Hematopoietic multipotent progenitor cell treated with erythropoietin and hydrocortisone succinate and interleukin-3 and kit ligand, for 8 days (in vitro differentiated cells): ENCODE data around the gene PTBP3.
A peak's percentile ranks its signal among the peaks of the same experiment; 100 is the strongest.
"Not testable (repeated sequence)": the region's sequence is repeated elsewhere in the genome, so short reads cannot be mapped to it uniquely, and the experiment has no call there.

Experiments used
- DNase-seq: peaks from one replicate; pipeline ENCODE4 v3.0.0-alpha.2; 2015

PTBP3 gene, protein sequence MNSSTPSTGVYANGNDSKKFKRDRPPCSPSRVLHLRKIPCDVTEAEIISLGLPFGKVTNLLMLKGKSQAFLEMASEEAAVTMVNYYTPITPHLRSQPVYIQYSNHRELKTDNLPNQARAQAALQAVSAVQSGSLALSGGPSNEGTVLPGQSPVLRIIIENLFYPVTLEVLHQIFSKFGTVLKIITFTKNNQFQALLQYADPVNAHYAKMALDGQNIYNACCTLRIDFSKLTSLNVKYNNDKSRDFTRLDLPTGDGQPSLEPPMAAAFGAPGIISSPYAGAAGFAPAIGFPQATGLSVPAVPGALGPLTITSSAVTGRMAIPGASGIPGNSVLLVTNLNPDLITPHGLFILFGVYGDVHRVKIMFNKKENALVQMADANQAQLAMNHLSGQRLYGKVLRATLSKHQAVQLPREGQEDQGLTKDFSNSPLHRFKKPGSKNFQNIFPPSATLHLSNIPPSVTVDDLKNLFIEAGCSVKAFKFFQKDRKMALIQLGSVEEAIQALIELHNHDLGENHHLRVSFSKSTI

DNA sequence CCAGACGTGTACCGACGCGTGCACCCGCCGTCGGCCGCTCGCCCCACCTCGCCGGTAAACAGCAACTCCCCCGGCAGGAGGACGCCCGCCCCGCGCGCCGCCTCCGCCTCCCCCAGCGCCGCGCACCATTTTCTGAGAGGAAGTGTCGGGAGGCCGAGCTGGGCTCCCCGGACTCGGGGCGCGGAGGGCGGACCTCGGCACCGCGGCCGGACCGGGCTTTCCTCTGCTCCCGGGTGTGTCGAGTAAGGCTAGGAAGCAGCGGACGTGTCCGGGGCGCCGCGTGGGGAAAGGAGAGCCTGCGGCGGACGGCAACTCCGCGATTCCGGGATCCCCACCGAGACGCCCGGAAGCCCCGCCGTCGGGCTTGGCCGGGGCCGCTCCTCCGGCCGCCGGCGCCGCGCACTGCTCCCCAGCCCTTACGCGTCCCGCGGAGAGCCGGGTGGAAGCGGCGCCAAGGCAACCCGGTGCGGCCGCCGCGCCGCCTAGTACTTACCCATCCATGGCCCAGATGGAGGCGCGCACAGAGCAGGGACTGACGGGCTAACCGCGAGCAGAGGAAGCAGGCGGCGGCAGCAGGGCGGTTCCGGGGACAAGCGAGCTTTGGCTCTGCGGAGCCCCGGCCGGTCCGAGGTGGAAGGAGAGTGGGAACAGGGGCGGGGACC lies at the start of gene PTBP3:
Gene PTBP3 (minus strand): TSS at position 643 of the 662 bp plus-strand sequence. CDS start 35,754 bp downstream, outside the sequence.
- peak; percentile 83 for DNase-seq

DNA sequence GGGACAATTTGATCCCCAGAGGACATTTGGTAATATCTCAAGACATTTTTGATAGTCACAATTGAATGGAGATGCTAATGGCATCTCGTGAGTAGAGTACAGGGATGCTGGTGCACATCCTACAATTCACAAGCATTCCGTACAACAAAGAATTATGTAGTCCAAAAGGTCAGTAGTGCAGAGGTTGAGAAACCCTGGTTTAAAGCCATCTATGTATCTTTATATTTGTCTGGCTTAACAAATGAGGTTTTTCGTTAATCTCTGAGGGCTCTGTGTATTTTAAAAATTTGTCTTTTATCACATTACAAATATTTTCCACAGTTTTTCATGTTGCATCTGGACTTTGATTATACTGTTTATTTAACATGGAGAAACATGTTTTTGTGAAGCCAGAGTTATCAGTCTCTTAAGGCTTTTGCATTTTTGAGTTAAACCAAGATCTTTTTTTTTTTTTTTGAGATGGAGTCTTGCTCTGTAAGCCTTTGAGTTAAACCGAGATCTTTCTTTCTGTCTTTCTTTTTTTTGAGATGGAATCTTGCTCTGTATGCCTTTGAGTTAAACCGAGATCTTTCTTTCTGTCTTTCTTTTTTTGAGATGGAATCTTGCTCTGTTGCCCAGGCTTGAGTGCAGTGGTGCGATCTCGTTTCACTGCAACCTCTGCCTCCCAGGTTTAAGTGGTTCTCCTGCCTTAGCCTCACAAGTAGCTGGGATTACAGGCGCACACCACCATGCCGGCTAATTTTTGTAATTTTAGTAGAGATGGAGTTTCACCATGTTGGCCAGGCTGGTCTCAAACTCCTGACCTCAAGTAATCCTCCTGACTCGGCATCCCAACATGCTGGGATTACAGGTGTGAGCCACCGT lies 49.3 kb upstream of the PTBP3 start:
- DNase-seq = no peak

DNA sequence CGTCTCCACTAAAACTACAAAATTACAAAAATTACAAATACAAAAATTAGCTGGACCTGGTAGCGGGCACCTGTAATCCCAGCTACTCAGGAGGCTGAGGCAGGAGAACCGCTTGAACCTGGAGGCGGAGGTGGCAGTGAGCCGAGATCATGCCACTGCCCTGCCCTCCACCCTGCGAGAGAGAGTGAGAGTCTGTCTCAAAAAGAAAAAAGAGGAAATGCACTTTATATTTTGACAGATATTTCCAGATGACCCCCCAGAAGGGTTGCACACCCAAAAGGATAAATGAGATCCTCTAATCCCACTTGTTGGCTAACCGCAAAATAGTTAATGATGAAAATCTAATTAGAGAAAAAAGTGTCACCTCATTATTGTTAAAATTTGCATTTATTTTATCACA lies 48.6 kb upstream of the PTBP3 start:
- no peak for DNase-seq

DNA sequence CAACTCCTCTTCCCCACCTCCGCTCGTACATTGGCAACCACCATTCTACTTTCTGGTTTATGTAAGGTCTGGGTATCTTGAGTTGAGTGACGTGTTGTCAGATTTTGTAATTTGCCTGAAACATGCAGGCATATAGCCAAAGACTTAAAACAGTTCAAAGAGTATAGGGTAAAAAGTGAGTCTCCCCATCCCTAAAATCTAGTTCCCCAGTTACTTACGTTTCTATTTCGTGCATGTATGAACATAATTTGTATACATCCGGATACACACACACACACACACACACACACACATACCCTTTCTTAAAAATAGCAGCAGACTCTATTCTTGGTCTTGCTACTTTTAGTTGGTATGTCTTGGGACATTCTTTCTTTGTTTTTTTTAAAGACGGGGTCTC lies 47.4 kb upstream of the PTBP3 start:
- DNase-seq = peak; percentile 54

DNA sequence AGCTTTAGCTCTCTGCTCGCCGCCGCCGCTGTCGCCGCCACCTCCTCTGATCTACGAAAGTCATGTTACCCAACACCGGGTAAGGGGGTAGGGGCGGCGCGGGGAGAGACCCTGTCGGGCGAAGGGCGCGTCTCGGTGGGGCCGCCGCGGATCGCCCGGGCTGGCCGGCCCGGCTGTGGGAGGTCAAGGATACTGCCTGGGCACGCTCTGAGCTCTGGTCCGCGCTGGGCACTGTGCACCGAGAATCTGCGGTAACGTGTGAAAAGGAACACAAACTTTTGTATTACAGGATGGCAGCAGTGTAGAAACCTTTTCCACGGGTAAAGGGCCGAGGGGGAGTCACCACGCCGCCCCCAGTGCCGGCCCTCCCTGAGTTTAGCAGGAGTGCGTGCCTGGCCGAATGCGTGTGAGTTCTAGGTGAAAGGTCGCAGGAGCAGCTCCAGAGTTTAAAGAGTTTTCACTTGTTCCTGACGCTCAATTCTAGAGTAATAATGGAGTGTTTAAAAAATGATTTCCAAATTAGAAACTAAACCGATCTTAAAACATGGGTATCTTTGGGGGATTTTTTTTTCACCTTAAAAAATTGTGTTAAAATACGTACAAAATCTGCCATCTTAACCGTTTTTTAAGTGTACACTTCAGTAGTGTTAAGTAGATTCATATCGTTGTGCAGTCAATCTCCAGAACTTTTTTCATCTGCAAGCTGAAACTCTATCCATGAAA lies 46.8 kb upstream of the PTBP3 start, which contains the start of gene HSDL2:
Gene HSDL2 (plus strand): TSS at position 7 of the 723 bp plus-strand sequence. CDS start 56 bp downstream, at position 63.
- peak; percentile 62 for DNase-seq

DNA sequence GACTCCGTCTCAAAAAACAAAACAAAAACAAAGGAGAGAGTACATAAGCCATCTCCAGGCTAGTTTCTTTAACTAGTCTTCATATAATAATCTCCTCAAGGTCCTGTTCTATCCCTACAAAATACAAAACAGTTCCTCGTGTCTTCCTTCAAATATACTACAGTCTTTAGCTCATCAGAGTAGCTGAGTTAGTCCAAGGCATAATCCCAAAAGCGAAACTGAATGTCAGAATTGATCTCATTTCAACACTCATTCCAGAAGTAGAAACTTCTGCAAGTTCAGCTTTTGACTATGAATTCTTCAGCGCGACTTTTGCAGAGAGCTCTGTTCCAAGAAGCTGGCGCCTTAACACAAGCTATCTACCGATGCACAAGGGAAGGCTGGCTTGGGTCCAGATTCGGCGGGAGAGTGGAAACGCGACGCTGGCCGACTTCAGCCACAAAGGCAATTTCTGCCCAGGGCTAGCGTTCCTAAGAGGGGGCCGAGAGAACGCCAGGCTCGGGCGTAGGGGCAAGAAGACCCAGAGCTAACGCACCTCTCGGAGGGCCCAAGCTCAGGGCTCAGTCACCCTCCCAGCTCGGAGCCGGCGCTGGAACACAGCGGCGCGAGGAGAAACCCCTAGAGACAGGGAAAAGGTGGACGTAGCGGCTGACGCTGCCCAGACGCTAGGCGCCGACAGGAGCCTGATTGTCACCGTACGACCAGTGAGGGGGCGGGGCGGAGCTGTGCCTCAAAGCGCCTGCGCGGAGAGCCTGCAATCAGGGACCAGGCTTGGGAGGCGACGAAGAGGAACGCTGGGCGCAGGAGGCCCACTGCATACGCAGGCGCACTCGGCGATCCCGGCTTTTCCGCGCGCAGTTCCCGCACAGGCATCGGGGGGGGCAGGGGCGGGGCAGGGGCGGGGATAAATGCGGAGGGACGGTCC lies 46.0 kb upstream of the PTBP3 start:
- DNase-seq = peak; percentile 99

DNA sequence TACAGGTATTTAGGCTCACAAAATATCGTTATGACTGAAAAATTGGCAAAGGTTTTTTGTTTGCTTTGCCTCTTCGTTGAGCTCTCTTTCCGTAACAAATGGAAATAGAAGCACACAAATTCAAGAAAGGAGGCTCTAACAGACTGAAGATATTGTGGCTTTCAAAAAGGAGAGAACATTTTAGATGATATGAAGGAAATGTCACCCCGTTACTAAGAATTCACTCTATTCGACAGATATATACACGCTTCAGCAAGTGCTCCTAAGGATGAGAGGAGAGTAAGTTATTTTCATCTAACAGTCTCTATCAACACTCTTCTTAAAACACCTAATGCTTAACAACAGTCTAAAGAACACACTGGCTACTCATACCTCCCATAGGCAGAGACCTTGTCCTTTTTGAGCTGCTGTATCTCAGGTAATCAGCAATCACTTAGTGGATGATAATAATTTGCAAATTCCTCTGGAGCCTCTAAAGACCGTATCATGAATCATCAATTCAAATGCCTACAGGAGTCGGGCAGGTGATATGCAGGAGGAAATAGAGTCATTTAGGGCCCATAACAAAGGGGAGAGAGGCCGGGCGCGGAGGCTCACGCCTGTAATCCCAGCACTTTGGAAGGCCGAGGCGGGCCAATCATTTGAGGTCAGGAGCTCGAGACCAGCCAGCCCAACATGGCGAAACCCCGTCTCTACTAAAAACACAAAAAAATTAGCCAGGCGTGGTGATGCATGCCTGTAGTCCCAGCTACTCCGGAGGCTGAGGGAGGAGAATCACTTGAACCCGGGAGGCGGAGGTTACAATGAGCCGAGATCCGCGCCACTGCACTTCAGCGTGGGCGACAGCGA lies 45.1 kb upstream of the PTBP3 start:
- DNase-seq = peak; percentile 37

DNA sequence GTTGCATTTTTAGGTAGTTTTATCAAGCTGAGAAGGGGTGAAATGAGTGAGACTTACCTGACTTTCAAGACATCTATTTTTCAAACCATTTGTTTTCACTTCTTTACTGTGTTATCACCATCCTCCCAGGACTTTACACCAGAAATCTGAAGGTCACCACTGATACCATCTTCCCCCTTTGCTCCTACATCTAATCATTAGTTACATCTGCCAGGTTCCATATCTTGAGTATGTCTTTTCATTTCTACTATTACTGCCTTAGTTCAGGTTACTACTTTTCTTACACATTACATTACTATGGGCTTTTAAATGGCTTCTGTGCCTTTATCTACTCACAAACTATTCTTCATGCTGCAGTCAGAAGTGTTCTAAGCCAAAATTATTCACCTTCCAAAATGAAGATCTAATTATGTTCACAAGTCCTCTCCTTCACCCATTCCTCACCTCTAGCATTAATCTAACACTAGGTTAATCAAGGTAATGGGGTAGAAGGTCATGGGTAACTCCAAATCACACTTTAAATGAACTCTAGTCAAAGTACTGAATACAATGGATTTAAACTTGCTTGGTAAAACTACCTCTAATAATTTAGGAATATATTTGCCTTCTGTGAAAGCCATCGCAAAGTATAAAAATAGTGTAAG lies 44.4 kb upstream of the PTBP3 start:
- DNase-seq = peak; percentile 10

DNA sequence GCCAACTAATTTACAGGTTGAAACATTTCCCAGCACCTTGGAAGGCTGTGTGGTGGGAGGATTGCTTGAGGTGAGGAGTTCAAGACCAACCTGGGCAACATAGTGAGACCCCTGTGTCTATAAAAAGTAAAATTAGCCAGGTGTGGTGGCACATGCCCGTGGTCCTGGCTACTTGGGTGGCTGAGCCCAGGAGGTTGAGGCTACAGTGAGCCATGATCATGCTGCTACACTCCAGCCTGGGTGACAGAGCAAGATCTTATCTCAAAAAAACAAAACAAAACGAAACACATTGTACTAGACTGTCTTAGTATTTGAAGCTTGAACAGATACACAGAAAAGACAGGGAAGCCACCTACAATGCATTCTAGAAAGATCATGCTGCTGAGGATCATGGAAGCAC lies 43.7 kb upstream of the PTBP3 start:
- DNase-seq = peak; percentile 81

DNA sequence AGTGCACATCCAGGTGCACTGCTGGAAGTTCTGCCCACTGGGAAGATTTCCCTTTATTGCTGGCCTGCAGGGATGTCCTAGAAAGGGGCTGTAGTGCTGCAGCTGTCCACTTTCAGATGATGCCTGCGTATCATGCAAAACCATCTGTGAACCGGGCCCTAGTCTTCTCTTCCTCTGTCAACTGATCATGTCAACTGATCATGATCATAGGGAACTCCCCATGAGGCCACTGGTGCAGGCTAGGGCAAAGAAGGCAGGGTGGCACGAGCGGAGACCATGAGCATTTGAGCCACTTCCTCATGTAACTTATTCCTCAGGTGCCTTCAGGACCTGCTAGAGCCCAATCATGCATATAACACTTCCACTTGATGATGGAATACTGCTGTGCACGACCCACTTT lies 41.9 kb upstream of the PTBP3 start:
- no peak for DNase-seq

DNA sequence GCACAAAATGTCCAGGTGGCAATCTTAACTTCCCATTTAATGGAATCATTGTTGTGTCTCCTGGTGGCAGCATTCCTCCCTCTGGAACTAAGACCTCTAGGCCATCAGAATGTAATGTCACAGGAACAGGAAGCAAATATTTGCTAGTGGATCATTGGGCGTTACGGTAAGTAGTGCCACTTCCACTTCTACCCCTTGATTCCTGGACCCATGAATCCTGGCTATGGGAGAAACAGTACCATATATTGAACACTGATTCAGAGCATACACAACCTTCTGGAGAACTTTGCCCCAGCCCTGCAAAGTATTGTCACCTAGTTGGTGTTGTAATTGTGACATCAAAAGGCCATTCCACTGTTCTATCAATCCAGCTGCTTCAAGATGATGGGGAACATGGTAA lies 40.8 kb upstream of the PTBP3 start:
- DNase-seq = not testable (repeated sequence)

DNA sequence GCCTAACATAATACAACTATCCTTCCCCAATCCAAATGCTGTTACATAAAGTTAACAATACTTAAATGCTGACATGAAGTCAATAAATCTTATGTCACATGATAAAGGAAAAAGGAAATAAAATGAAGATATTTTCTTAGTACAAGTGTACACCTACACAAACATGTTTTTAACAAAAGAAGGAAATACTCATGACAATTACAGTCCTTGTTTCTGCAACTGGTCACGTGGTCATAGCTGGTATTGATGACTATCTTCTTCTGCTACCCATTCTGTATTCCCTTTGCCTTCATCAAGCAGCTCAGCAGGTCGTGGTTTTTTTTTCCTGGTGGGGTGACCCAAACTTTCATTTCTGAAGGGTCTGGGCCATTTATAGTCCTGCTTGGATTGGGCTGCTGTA lies 40.2 kb upstream of the PTBP3 start:
- DNase-seq = not testable (repeated sequence)

DNA sequence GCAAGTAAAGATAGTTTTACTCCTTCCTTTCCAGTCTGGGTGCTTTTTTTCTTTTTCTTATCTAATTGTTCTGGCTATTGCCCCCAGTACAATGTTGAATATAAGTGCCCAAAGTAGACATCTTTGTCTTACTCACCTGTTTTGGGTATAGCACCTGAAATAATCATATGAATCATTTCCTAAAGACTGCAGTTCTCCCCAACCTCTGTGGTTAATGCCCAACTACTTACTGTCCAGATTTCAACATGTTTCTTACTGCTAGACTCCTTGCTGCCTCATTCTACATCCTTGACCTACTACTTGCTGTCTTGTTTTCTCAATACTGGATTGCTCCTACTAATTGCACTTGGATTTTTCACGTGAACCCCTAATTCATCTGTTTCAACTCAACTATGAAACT lies 37.6 kb upstream of the PTBP3 start:
- DNase-seq = no peak

DNA sequence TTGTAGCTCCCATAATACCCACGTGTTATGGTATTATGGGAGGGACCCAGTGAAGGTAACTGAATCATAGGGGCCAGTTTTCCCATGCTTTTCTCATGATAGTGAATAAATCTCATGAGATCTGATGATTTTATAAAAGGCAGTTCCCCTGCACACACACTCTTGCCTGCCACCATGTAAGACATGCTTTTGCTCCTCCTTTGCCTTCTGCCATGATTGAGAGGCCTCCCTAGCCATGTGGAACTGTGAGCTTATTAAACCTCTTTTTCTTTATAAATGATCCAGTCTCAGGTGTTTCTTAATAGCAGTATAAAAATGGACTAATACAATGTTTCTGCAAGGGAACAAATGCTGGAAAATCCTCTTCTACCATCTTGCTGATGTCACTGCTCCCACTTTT lies 36.4 kb upstream of the PTBP3 start:
- DNase-seq = no peak

DNA sequence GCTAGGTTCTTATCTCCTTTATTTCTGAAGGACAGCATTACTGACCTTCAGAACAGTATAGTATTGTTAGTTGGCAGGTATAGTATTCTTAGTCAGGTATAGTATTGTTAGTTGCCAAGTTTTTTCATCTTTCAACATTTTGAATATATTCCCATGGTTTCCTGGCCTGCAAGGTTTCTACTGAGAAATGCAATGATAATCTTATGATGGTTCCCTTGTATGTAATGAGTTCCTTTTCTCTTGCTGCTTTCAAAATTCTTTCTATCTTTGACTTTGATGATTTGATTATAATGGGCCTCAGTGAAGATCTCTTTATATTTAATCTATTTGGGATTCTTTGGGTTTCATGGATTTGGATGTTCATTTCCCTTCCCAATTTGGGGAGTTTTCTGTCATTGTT lies 34.0 kb upstream of the PTBP3 start:
- no peak for DNase-seq

DNA sequence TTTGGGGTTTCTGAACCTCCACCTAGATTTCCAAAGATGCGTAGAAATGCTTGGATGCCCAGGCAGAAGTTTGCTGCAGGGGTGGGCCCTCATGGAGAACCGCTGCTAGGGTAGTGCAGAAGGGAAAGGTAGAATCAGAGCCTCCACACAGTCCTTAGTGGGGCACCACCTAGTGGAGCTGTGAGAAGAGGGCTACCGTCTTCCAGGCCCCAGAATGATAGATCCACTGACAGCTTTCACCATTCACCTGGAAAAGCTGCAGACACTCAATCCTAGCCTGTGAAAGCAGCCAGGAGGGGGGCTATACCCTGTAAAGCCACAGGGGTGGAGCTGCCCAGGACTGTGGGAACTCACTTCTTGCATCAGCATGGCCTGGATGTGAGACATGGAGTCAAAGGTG lies 33.2 kb upstream of the PTBP3 start:
- peak; percentile 28 for DNase-seq

DNA sequence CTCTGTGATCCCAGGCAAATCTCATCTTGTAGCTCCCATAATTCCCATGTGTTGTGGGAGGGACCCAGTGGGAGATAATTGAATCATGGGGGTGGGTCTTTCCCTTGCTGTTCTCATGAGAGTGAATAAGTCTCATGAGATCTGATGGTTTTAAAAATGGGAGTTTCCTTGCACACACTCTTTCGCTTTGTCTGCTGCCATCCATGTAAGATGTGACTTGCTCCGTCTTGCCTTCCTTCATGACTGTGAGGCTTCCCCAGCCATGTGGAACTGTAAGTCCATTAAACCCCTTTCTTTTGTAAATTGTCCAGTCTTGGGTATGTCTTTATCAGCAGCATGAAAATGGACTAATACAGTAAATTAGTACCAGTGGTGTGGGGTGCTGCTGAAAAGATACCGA lies 31.8 kb upstream of the PTBP3 start:
- peak; percentile 19 for DNase-seq

DNA sequence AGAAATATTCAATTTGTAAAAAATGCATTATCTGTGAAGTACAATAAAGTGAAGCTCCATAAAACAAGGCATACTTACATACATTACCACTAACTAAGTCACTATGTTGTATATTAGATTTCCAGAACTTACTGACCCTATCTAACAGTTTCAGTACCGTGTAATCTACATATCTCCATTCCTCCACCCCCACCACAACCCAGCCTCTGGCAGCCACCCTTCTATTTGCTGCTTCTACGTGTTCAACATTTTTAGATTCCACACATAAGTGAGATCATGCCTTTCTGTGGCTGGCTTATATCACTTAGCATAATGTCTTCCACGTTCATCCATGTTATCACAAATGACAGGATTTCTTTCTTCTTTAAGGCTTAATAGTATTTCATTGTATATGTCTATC lies 31.3 kb upstream of the PTBP3 start:
- peak; percentile 78 for DNase-seq

DNA sequence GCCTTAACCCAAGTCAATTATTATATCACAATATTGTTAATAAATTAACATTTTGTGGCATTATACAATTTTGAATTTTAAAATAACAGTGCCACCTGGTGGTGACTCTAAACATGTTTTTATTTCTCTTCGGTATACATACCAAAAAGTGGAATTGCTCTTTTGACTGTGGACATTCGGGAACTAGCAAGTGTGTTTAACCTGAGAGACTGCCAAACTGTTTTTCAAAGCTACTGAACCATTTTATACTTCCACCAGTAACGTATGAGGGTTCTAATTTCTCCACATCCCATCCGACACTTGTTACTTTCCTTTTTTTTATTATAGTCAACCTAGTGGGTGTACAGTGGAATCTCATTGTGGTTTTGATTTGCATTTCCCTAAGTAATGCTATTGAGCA lies 28.2 kb upstream of the PTBP3 start:
- DNase-seq = peak; percentile 76
